Activated CD4-positive, alpha-beta memory T cell treated with anti-CD3 and anti-CD28 coated beads, Interleukin-2, amount 10 ng/mL, durations not matched to agents 7 days and 5 days (primary cell): Measurements from ENCODE around the gene TNRC18. TPM values are rescaled to one million over a fixed set of nuclear protein-coding genes. Genes with fewer than 3 reads are reported as not detected.
"Not testable (repeated sequence)": the region's sequence is repeated elsewhere in the genome, so short reads cannot be mapped to it uniquely, and the experiment has no call there.

ENCODE experiments used
- CTCF ChIA-PET: fragments of 350-600 bp; sonication (Branson Sonifier 250); formaldehyde crosslinking; loops from one replicate; lab custom pipeline; 2021; ENCODE audit warnings: antibody characterized with exemption, inconsistent platforms; lab: Charles Lee
- POLR2A ChIA-PET: fragments of 350-600 bp; sonication (Branson Sonifier 250); formaldehyde crosslinking; loops from one replicate; lab custom pipeline; 2021; ENCODE audit warnings: antibody characterized with exemption; lab: Charles Lee
- DNase-seq: peaks from one replicate; pipeline ENCODE4 v3.0.0-alpha.2; 2020
- H3K27ac Mint-ChIP-seq: one replicate; pipeline ENCODE4 v1.8.0; 2021; ENCODE audit warnings: mild to moderate bottlenecking, mixed read lengths
- H3K27me3 Mint-ChIP-seq: one replicate; pipeline ENCODE4 v1.8.0; 2021; ENCODE audit warnings: mixed read lengths
- H3K36me3 Mint-ChIP-seq: one replicate; pipeline ENCODE4 v1.8.0; 2021; ENCODE audit warnings: low read depth, mixed read lengths
- H3K4me1 Mint-ChIP-seq: one replicate; pipeline ENCODE4 v1.8.0; 2021; ENCODE audit warnings: mixed read lengths
- H3K4me3 Mint-ChIP-seq: one replicate; pipeline ENCODE4 v1.8.0; 2021; ENCODE audit warnings: mild to moderate bottlenecking, mixed read lengths
- H3K9me3 Mint-ChIP-seq: one replicate; pipeline ENCODE4 v1.8.0; 2021; ENCODE audit warnings: mixed read lengths
- total RNA-seq, 2 experiments: library from RNA; stranded (reverse); gene quantifications; one replicate each; pipeline ENCODE4 v1.2.3, GENCODE V29; 2021

The TNRC18 gene
- total RNA-seq, 2 experiments from 2014 or later: 56.5 to 57.6 TPM

GRCh38 chr7:5296611-5297226 lies 126.9 kb downstream of the TNRC18 start:
- H3K9me3 Mint-ChIP-seq: no peaks in the 10 kb centered on the region
- peak overlapping the region; percentile 67 for H3K4me3 Mint-ChIP-seq
- POLR2A ChIA-PET: no interaction called here
- no peaks in the 10 kb centered on the region for H3K36me3 Mint-ChIP-seq
- H3K4me1 Mint-ChIP-seq: peaks cover 10% of the 10 kb centered on the region
- DNase-seq: peak; percentile 80
- CTCF ChIA-PET: no interaction called here
- peak overlapping the region; percentile 1 for H3K27ac Mint-ChIP-seq
- peaks cover 23% of the 10 kb centered on the region for H3K27me3 Mint-ChIP-seq

GRCh38 chr7:5296015-5296610 lies 127.5 kb downstream of the TNRC18 start:
- H3K4me1 Mint-ChIP-seq: peaks cover 10% of the 10 kb centered on the region
- H3K36me3 Mint-ChIP-seq: no peaks in the 10 kb centered on the region
- peak; percentile 18 for DNase-seq
- peaks cover 23% of the 10 kb centered on the region for H3K27me3 Mint-ChIP-seq
- peak overlapping the region; percentile 39 for H3K4me3 Mint-ChIP-seq
- no peak overlapping the region for H3K27ac Mint-ChIP-seq
- CTCF ChIA-PET: no interaction called here
- POLR2A ChIA-PET: no interaction called here
- no peaks in the 10 kb centered on the region for H3K9me3 Mint-ChIP-seq

- peaks cover 23% of the 10 kb centered on the region for H3K27me3 Mint-ChIP-seq
- CTCF ChIA-PET: no interaction called here
Observed at GRCh38 chr7:5295039-5296014, 128.3 kb downstream of the TNRC18 start.

GRCh38 chr7:5294169-5294987 lies 129.3 kb downstream of the TNRC18 start:
- CTCF ChIA-PET: no interaction called here
- H3K9me3 Mint-ChIP-seq: no peaks in the 10 kb centered on the region
- no peak overlapping the region for H3K27ac Mint-ChIP-seq
- H3K36me3 Mint-ChIP-seq: no peaks in the 10 kb centered on the region
- DNase-seq: no peak
- peaks cover 23% of the 10 kb centered on the region for H3K27me3 Mint-ChIP-seq
- no peak overlapping the region for H3K4me3 Mint-ChIP-seq
- POLR2A ChIA-PET: no interaction called here
- peaks cover 10% of the 10 kb centered on the region for H3K4me1 Mint-ChIP-seq

More at GRCh38 chr7:5295039-5296014, 128.3 kb downstream of the TNRC18 start:
- no peak for DNase-seq
- H3K36me3 Mint-ChIP-seq: no peaks in the 10 kb centered on the region
- H3K4me3 Mint-ChIP-seq: no peak overlapping the region
- H3K27ac Mint-ChIP-seq: no peak overlapping the region
- POLR2A ChIA-PET: no interaction called here
- no peaks in the 10 kb centered on the region for H3K9me3 Mint-ChIP-seq
- H3K4me1 Mint-ChIP-seq: peaks cover 10% of the 10 kb centered on the region

DNA sequence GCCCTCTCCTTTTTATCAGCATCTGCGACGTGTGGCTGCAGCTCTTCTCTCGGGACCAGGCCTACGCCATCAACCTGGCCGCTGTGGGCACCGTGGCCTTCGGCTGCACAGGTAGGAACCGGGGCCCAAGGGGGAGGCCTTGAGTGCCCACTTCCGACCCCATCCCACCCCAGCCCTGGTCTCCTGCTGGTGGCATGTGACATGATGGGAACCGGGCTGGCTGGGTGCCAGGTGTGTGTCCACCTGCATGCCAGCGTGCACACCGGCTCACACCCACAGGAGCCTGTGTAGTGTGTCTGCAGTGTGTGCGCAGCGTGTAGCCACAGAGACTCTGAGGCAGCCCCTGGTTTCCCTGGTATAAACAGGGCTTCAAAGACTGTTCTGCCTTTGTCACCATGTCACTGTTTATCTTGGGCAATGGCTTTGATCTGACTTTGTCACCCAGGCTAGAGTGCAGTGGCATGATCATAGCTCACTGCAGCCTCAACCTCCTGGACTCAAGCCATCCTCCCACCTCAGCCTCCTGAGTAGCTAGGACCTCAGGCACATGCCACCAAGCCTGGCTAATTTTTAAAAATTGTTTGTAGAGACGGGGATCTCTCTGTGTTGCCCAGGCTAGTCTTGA lies 131.8 kb downstream of the TNRC18 start:
- H3K9me3 Mint-ChIP-seq, DNase-seq, POLR2A ChIA-PET, CTCF ChIA-PET, H3K4me1 Mint-ChIP-seq, H3K4me3 Mint-ChIP-seq, H3K27ac Mint-ChIP-seq, H3K36me3 Mint-ChIP-seq: not testable (repeated sequence)
- peaks cover 13% of the 10 kb centered on the region for H3K27me3 Mint-ChIP-seq

GRCh38 chr7:5291301-5291700 lies 132.3 kb downstream of the TNRC18 start:
- ChIA-PET CTCF (no interaction called here), POLR2A (no interaction called here)
- no peak for DNase-seq
- Mint-ChIP-seq H3K36me3 (no peaks in the 10 kb centered on the region), H3K4me1 (peaks cover 2% of the 10 kb centered on the region), H3K9me3 (no peaks in the 10 kb centered on the region), H3K27me3 (peaks cover 12% of the 10 kb centered on the region), H3K4me3 (no peak overlapping the region), H3K27ac (no peak overlapping the region)

DNA sequence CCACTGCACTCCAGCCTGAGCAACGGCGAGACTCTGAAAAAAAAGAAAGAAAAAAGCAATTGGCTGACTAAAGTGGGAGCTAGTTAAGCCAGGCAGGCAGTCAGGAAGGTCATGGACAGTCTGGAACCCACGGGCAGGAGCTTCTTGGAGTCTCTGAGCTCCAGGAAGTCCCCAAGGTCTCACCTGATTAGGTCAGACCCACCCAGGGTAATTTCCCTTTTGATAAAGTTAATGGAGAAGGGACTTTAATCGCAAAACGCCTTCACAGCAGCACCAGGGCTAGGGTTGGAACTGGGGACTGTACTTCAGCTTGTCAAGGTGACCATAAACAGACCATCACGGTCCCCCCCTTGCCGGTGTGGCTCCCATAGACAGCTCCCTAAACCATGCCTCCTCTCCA lies 134.3 kb downstream of the TNRC18 start:
- Mint-ChIP-seq H3K9me3 (no peaks in the 10 kb centered on the region), H3K27me3 (peaks cover 3% of the 10 kb centered on the region)
- CTCF ChIA-PET: no interaction called here

DNA sequence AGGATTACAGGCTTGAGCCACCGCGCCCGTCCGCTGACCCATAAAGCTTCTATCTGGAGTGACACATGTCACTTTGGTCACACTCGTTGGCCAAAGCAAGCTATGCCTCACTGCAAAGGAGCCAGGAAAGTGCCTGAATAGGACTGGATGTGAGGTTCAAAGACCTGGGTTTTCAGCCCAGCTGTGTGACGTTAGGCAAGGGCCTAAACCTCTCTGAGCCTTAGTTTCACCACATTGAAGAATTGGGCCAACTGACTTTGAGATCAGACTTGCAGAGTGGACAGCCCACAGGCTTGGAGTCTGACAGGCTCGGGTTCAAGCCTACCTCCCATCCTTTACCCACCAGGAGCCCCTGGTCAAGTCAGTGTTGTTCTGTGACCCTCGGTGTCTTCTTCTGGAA lies 135.1 kb downstream of the TNRC18 start:
- DNase-seq, H3K36me3 Mint-ChIP-seq, H3K4me3 Mint-ChIP-seq, CTCF ChIA-PET, POLR2A ChIA-PET, H3K27ac Mint-ChIP-seq, H3K27me3 Mint-ChIP-seq, H3K9me3 Mint-ChIP-seq, H3K4me1 Mint-ChIP-seq: not testable (repeated sequence)

More for the DNA sequence above, 134.3 kb downstream of the TNRC18 start:
- no peak overlapping the region for H3K27ac Mint-ChIP-seq
- no peak for DNase-seq
- no peaks in the 10 kb centered on the region for H3K36me3 Mint-ChIP-seq
- POLR2A ChIA-PET: interaction anchor here (0.6 kb wide), 1 partner anchor 70 kb away, joined by 3 read pairs; no protein-coding TSS in a partner anchor
- no peaks in the 10 kb centered on the region for H3K4me1 Mint-ChIP-seq
- H3K4me3 Mint-ChIP-seq: no peak overlapping the region

DNA sequence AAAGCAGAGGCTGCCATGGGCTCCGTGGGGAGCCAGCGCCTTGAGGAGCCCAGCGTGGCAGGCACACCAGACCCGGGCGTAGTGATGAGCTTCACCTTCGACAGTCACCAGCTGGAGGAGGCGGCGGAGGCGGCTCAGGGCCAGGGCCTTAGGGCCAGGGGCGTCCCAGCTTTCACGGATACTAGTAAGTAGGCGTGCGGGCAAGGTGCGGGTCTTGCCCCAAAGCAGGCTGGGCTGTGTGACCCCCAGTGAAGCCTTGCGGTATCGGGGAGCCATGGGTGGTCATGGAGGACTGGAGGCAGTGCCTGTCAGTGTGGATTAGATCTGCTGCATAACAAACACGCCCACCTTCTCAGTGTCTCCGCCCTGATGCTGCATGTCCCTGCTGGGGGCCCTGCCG lies 135.8 kb downstream of the TNRC18 start:
- POLR2A ChIA-PET: no interaction called here
- no peak for DNase-seq
- Mint-ChIP-seq H3K4me3 (no peak overlapping the region), H3K9me3 (no peaks in the 10 kb centered on the region), H3K27ac (no peak overlapping the region), H3K36me3 (no peaks in the 10 kb centered on the region), H3K4me1 (no peaks in the 10 kb centered on the region), H3K27me3 (peaks cover 5% of the 10 kb centered on the region)
- CTCF ChIA-PET: no interaction called here

GRCh38 chr7:5287373-5287772 lies 136.3 kb downstream of the TNRC18 start:
- H3K36me3 Mint-ChIP-seq, H3K27me3 Mint-ChIP-seq, POLR2A ChIA-PET, H3K4me1 Mint-ChIP-seq, H3K27ac Mint-ChIP-seq, H3K4me3 Mint-ChIP-seq, H3K9me3 Mint-ChIP-seq, DNase-seq: not testable (repeated sequence)
- CTCF ChIA-PET: interaction anchor here (0.7 kb wide), 1 partner anchor 540 kb away, joined by 3 read pairs; no protein-coding TSS in a partner anchor

DNA sequence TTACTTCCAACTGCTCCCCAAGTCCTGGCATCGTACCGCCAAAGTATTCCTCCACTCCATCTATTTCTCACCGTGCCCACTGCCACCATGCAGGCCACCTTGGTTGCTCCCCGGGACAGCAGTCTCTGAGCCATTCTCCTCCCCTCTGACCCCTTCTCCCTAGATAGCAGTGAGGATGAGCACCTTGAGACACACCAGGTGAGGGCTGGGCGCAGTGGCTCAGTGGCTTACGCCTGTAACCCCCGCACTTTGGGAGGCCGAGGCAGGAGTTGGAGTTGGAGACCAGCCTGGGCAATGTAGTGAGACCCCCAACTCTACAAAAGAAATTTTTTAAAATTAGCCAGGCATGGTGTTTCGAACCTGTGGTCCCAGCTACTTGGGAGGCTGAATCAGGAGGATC lies 136.7 kb downstream of the TNRC18 start:
- no peaks in the 10 kb centered on the region for H3K36me3 Mint-ChIP-seq
- no peak overlapping the region for H3K27ac Mint-ChIP-seq
- peaks cover 5% of the 10 kb centered on the region for H3K27me3 Mint-ChIP-seq
- H3K4me3 Mint-ChIP-seq: no peak overlapping the region
- no peaks in the 10 kb centered on the region for H3K9me3 Mint-ChIP-seq
- CTCF ChIA-PET: interaction anchor here (0.7 kb wide), 1 partner anchor 540 kb away, joined by 3 read pairs; no protein-coding TSS in a partner anchor
- POLR2A ChIA-PET: no interaction called here
- no peaks in the 10 kb centered on the region for H3K4me1 Mint-ChIP-seq
- no peak for DNase-seq
